Stimulated activated CD4-positive, alpha-beta T cell treated with anti-CD3 and anti-CD28 coated beads, Interleukin-15, amount 100 ng/mL, for 1 hour (primary cell): Measurements from ENCODE around the gene LOX.
"Not testable (repeated sequence)": the region's sequence is repeated elsewhere in the genome, so short reads cannot be mapped to it uniquely, and the experiment has no call there.

Source experiments
- DNase-seq, 2 donors: peaks; one replicate each; pipeline ENCODE4 v3.0.0-alpha.2; 2020; ENCODE audit warnings: low read depth in 1 of 2, low spot score in 1 of 2

LOX gene

DNA sequence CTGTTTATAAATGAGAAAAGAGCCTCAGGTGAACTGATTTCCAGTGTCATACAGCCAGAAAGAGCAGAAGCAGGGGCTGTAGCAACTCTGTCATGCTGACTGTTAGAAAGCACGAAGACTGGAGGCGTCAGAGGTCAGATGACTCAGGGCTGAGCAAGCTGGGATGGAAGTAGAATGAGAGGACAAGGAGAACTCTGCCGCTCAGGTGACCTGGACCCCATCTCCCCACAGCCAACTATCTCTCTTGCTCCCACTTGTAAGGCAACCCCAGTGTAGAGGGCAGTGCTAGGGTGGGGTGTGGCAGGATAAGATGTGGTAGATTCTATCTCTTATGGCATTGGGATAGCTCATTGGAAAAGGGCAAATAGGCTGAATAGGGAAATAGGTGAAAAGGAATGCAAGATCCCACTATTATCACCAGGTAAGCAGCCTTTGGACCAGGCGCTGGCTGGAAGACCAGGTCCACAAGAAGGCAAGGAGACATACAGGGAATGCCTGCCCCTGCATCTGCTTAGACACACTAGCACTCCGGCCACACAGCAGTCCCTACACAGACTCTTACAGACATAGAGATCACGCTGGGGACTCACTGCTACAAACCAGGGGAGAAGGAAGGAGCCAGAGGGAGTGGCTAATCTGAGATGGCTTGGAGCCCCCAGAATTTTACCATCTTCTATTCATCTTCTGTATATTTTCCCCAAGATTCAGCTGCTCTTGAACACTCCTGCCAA, 21.2 kb upstream of the LOX start:
- no peak for DNase-seq

DNA sequence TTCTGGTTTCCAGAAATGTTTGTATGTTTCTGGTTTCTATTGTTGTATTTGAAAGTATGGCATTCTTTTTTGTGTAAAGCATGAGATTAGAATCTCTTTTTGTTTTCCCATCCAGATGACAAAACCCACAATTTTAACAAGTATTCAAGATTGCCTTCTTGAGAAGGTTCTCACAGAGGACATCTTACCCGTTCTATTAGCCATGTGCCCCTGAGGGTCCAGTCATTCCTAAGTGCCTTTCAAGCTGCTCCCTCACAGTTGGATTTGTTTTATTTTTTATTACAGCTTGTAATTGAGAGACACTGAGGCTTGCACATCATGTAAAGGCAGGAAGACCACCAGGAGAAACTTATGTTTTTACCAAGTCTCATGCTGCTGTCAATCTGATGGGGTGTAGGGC, 19.3 kb upstream of the LOX start:
- DNase-seq: no peak

DNA sequence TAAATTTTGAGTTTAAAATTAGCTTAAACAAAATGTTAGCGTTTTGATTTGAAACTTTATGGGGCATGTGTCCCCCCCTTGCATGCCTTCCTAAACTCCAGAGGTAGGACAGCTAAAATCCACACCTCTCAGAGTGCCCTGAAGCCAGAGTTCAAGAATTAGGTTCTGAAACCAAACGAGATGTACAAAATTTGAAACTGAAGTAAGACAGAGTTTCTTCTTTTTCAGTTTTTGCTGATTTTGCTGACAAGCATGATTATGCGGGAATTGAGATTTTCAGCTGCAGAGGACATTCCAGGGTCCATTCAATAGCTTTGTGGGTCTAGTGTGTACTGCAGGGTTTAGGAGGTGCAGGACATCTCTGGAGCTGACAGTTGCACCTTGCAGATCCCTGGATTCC, 17.1 kb upstream of the LOX start:
- no peak for DNase-seq

DNA sequence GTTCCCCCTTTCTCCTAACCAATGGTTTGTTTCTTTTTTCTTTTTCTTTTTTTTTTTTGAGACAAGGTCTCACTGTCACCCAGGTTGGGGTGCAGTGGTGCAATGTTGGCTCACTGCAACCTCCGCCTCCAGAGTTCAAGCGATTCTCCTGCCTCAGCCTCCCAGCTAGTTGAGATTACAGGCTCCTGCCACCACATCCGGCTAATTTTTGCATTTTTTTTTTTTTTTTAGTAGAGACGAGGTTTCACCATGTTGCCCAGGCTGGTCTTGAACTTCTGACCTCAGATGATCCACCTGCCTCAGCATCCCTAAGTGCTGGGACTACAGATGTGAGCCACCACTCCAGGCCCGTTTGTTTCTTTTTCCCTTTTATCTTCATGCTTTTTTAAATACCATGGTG, 16.2 kb upstream of the LOX start:
- not testable (repeated sequence) for DNase-seq

DNA sequence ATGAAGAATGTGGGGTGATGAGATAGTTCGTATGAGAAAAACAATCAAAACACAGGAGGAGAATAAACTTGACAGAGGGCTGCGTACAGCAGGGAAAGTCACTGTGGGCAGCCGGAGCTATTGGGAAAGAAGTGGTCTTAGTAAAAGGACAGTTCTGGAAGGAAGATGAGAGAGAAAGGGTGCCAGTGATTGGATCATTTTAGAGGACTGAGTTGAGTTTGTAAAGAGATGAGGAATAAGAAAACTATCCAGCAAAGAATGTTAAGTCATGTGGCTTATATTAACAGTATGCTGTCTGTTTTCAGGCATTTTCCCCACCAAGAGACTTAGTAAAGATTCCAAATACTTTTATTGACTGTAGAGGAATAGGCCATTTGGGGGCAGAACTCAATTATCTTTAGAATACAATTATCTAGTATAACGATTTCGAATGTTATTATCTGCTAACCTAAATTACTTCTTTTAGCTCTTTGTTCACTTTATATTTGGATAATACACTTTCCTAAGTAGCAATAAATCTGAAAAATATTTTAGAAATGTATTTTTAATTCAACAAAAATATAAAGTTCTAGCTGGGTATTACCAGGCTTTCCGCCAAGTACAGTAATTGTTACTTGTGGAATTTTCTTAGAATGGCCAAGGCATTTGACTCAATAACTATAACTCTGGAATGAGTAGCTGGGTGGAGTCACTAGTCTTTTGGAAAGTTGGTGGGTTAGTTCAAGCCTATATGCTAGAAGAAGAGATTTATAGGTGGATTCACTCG, 15.5 kb upstream of the LOX start:
- no peak for DNase-seq

DNA sequence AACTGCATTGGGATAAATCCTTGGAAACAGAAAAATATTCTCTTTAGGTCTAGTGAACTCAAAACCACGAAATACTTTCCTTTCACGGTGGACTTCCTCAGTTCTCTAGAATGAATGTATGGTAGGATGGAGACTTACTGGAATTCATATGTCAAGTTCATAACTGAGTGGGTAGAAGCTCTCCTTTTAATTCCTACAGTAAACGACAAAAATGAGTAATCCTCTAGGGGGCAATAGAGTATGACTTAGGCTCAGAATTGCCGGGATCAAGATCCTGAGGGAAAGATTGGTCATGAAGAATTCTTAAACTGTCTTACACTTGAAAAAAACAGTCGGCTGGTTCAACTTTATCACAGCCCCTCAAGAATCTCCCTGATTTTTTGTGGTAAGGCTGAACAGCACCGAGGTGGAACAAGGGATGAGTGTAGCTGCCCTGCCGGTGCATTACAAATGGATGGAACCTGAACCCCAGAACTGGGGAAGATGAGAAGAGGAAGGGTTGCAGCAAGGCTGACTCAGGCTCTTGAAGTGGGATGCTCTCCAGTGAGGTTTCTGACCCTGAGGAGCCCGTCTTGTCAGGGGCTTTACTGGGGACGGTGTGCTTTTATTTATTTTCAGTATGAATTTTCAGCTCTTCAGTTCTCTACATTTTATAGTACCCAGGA, 14.0 kb upstream of the LOX start:
- no peak for DNase-seq

DNA sequence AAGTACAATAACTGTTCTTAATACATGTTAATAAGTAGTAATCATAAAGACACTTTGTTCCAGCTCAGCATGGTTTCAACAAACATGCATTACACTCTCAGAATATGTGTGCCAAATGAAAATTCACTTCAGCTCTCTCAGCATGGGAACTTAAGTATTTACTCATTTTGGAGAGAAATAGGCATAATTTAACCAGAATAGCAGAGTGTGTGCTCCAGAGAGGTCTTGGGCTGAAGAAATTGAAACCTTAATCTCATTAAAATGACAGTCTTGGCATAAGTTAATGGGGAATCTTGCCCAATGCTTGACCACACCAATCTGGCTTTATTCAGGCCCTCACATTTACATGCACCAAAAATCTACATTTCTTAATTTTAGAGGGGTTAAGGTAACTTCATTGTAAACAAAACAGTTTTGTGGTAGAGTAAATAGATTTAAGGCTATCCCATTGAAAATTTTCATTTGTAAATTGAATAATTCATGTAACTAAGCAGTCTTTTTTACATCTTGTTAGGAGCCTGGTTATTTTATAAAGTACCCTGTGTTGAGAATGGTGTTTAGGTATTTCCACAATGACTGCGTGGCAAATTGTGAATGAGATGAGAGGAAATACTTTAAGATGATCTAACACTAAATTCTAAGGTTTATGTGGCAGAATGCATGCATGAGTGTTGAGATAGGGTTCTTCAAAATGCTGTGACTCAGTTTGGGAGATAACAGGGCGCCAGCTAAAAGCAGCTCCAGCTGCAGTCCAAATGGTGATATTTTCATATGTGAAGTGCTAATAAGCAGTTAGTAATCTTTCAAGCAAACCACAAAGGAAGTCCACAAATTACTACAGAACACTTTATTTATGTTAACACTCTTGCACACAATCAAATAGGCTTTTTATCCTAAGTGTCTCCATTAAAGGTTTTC, 11.3 kb upstream of the LOX start:
- DNase-seq: no peak

DNA sequence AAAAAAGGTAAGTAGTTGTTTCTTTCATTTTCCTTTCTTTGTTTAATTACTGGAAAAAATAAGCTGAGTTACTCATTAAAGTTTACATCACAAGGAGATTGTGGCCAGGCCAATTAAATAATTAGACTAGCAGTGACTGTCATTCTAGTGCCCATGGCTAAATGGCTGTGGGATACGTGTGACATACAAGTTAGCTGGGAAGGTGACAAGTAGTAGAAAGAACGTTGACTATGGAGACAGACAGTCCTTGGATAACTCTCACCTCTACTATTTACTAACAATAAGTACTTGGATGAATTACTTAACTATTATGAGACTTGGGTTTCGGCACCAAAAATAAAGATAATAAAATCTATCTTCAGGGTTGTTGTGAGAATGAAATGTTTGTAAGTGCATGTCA, 7.0 kb upstream of the LOX start:
- DNase-seq: no peak

DNA sequence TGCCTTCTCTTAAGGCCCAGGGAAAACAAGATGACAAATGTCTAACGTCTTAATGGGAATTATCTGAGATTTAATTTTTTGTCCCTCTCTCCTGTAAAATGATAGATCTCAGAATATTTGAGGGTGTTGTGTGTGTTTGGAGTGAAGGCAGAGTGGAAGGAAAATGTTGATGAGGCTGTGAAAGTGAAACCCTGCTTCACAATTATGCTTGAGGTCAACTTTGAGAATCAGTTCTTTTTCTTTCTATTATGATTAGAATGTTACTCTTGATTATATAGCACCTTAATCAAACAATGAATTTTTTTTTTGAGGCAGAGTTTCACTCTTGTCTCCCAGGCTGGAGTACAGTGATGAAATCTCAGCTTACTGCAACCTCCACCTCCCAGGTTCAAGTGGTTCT, 5.5 kb upstream of the LOX start:
- DNase-seq: no peak

DNA sequence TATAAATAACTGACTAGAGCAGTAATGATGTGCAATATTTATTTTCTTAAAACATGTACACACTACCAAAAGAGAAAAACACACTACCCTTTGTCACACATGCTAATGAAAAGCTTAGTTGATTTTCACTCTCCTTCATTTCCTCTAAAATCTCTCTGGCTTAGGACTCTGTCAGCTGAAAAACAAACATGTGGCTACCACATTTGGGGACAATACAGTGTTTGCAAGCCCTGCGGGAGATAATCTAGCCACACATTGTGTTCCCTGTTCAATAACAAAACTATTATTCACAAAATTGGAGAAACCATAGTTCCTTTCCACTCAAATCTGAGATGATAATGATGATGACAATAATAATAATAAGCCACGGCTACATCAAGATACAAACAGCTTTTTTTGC, 3.5 kb upstream of the LOX start:
- DNase-seq: no peak

DNA sequence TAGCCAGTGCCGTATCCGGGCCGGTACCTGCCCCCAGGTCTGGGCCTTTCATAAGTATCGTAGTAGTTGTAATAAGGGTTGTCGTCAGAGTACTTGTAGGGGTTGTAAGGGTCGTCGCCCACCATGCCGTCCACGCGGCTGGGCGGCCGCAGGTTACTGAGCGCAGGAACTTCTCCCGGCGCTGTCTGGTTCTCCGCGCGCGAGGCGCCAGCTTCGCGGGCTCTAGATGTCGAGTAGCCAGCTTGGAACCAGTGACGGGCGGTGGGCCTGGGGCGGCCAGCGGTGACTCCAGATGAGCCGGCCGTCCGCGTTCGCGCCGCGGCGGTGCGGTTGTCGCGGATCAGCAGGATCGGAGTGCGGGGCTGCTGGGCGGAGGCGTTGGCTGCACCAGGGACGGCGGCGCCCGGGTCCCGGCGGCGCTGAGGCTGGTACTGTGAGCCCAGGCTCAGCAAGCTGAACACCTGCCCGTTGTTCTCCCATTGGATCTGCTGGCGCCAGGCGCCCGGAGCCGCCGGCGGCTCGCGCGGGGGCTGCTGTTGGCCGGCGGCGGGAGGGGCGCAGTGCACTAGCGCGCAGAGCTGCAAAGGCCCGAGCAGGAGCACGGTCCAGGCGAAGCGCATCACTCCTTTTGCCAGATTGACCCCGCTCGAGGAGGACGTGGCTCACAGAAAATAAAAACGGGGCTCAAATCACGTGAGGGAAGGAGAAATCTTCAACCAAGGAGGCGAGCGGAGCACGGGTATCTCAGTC, 518 bp downstream of the LOX start:
- DNase-seq: no peak

DNA sequence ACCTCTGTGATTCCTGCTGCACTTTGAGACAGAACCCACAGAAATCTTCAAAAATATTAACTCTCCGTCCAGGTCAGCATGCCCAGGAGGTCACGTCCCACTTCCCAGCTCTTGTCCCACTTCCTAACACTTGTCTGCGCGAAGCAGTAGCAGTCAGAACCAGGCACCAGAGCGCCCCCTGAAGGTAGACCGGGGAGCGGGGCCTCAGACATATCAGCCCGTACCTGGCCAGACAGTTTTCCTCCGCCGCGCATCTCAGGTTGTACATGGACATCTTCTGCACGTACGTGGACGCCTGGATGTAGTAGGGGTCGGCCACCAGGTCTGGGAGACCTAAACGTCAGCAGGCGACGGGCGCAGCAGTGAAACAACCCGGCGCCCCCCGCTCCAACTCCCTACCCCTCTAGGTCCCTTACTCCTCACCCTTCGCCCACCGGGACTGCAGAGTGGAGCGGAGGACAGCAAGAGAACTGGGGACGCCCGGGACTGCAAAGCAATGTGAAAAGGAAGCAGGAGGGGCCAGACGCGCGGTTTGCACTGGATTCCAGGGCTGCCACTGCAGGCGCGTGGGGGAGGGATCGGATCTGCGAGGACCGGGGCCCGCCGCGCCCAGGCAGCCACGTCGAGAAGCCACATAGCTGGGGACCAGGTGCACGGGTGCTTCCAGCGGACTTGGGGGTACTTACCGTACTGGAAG, 1.2 kb downstream of the LOX start:
- peak in 1 of 2 donors; percentile 20 for DNase-seq

DNA sequence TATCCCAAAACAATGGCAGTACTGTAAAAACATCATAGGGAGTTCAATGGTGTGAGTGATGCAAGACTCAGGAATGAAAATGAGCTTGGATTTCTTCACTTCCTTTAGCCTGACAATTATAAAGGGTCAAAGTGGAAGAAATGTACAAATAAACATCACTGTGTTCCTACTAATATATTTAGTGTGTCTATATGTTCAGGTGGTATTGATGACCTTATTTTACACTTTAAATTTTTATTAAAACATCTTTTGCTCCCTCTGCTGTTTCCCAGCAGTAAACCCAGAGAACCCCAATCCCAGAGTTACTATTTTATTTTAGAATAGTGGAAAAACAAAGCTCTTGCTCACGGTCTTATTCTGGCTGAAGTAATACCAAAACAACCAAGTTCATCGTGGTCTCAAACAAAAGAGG, 2.0 kb downstream of the LOX start:
- no peak for DNase-seq

DNA sequence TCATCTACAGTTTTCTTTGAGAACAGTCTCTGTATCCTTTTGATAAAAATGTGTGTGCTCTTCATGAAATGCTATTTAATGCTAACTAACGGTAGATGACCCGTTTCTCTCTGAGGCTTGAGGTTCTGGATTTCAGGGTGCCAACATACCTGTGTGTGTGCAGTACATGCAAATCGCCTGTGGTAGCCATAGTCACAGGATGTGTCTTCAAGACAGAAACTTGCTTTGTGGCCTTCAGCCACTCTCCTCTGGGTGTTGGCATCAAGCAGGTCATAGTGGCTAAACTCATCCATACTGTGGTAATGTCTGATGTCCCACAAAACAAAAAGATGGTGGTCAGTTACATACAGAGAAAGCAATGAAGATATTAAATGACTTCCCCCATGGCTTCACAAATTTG, 4.2 kb downstream of the LOX start:
- no peak for DNase-seq

DNA sequence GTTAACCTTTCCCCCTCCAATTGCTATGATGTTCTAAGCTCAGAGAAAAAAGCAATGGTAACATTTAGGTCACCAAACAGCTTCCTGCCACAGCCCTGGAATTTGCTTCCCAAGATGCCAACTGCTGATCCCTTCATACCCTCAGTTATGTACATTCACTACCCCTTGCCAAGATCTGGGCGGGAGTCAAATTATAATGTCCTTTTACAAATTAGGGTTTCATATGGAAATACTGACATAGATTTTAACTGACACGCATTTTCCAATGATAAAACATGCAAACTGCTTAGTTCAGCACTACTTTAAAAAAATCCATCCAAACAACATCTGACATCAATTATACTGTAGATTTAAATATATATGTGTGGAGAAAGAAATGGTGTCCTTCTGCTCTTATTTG, 5.0 kb downstream of the LOX start:
- no peak for DNase-seq

DNA sequence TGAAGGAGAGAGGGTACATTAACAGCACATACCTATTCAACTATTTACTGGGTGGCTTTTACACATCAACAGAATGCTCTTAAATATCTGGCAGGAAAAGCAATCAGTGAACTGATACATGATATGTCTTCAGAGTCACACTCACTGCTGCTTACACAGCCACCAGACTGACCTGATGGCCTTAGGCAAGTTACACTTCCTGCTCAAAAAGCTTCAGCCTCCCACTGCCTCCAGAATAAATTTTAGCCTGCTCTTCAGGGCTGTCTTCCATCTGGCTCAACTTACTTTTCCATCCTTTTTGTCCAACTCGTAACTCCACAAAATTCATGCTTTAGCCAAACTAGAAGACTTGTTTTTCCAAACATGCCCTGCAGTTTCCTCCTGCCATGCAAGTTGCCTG, 10.7 kb downstream of the LOX start:
- DNase-seq: no peak

DNA sequence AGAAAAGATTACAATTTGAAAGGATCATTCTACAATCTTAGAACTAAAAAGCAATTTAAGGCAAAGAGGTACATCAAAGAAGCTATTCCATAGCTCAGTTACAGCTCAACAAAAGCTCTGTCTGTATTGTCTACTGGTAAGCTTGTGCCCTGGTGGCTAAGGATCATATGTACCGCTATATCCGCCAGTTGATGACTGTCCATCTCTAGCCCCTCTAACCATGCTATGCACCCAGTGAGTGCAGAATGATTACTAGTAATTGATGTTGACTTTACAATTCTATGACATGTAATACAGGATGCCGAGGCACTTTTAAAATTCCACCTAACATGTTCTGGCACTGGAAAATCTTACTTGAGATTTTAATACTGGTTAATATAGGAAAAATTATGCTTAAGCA, 13.1 kb downstream of the LOX start:
- no peak for DNase-seq

DNA sequence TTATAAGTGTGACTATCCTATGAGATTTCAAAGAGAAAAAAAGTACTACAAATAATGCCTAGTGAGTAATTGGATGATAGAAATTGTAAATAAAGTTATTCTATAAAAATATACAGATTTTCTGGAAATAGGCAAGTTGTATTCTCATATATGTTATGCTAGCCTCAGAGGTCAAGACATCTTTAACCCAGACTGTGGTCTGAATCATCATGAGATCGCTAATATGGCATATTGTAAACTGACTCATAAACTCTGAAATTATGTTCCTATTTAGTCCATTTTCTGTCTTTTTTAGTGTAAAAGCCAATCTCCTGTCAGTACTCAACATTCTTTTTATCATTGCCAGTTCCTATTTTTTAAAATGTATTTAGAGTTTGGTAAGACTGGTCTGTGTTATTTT, 14.2 kb downstream of the LOX start:
- no peak for DNase-seq

DNA sequence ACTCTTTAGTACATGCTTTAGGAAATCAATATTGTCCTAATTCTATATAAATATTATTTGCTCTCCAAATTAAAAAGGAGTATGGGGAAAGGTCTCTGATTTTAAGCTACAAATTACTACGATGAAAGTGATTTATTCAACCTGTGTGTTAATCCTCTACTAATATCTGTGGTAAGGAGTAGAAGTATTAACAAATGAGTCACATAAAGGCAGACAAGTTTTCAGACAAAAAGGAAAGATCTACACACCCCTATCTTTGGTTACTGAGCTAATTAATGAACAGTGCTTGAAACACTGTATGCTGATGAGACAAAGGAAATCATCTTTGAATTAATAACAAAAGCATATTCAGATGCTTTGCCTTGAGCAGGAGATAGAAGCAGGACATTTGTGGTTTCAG, 15.9 kb downstream of the LOX start:
- no peak for DNase-seq

DNA sequence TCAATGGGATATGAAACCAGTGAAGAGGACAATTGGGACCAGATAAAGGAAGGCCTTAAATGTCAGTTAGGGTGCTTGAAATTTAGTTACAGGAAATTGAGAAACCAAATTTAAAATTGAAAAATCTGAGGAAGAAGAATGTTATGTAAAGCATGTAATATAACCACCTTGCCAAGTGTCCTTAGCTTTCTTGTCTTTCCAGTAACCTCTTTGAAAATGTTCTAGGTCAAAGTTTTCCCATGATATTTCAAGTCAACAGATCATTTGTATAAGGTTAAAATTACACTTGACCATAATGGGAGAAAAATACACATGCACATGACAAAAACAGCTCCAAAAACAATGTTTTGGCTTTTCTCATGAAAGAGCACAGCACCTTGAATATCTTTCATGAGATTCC, 21.1 kb downstream of the LOX start:
- DNase-seq: no peak
